Testis (tissue), 2 donors: Measurements from ENCODE around the gene PPP2R2C.

ENCODE experiments used
- POLR2A ChIP-seq: fragments of 450-650 bp; IDR thresholded peaks from one replicate; pipeline ENCODE4 v1.6.1; 2017; ENCODE audit warnings: antibody characterized with exemption, mild to moderate bottlenecking, moderate library complexity
- TF ChIP-seq, protein P1 (sequence below), 3 experiments: fragments of 450-650 bp in 2 of 3; fragments of 200-600 bp in 1 of 3; sonication (generic) in 1 of 3; IDR thresholded peaks; one replicate each; pipeline ENCODE4 v1.5.1; 2016 to 2019; ENCODE audit warnings: antibody characterized with exemption in 3 of 3, mild to moderate bottlenecking in 2 of 3, moderate library complexity in 1 of 3

DNA sequence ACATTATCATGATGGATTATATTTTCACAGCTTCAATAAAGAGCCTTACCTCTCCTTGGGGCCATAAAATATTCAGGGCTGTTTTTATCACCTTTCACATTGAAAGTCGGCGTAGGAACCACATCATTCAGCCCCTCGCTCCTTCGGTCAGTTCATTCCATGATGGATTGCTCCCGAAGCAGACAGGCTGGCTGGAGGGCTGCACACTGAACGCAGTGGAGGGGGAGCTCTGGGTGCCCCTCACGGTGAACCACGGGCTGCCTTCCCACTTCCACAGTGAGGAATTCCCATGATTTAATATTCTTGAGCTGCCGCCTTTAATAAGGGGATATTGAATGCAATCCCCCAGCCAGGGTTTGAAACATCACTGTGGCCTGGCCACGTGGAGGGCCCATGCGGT lies 16.0 kb downstream of the PPP2R2C start:
- no peak for TF ChIP-seq POLR2A
- TF ChIP-seq, protein P1, sequence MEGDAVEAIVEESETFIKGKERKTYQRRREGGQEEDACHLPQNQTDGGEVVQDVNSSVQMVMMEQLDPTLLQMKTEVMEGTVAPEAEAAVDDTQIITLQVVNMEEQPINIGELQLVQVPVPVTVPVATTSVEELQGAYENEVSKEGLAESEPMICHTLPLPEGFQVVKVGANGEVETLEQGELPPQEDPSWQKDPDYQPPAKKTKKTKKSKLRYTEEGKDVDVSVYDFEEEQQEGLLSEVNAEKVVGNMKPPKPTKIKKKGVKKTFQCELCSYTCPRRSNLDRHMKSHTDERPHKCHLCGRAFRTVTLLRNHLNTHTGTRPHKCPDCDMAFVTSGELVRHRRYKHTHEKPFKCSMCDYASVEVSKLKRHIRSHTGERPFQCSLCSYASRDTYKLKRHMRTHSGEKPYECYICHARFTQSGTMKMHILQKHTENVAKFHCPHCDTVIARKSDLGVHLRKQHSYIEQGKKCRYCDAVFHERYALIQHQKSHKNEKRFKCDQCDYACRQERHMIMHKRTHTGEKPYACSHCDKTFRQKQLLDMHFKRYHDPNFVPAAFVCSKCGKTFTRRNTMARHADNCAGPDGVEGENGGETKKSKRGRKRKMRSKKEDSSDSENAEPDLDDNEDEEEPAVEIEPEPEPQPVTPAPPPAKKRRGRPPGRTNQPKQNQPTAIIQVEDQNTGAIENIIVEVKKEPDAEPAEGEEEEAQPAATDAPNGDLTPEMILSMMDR (IDR thresholded peaks at IDR 0.05) = no peak
